ENCODE data around the gene CNTN1. TPM values are rescaled to one million over a fixed set of nuclear protein-coding genes. Genes with fewer than 3 reads are reported as not detected.

CNTN1 gene
- total RNA-seq, 1 experiment from 2014 or later = 6.5 TPM

DNA sequence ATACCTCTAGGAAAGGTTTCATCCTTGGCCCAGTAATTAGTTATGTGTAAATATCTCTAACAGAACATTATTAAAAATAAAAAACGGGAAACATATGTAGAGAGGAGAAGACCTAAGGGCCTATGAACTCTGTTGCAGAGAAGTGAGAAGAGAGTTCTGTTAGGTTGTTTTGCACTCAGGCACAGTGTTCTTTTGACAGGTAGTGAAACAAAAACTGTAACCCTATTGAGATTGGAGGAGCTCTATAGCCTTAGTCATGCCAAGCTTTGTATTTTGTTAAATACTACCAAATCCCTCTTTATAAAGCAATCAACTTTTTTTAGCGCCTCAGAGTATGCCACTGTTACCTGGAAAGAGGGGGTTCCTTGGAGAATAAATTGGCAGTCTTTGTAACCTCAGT lies 77.6 kb downstream of the CNTN1 start:
- Histone ChIP-seq H3K23ac (ENCODE audit: insufficient read length, low read depth, low read length) (no peak overlapping the region), H4K91ac (ENCODE audit: insufficient read length, low read depth, low read length) (no peak overlapping the region), H3K79me2 (ENCODE audit: insufficient read depth, low read length) (no peaks in the 10 kb centered on the region), H2BK120ac (ENCODE audit: low read depth, low read length, poor library complexity, severe bottlenecking) (no peak overlapping the region), H2BK15ac (ENCODE audit: low read depth, low read length) (no peak overlapping the region), H3K79me1 (ENCODE audit: insufficient read depth, low read depth, low read length, poor library complexity, severe bottlenecking) (no peaks in the 10 kb centered on the region), H3K27ac (ENCODE audit: insufficient read length, low read depth, low read length) (no peak overlapping the region), H3K56ac (ENCODE audit: insufficient read length, low read depth, low read length) (no peak overlapping the region), H2BK12ac (ENCODE audit: insufficient read length, low read depth, low read length) (no peak overlapping the region), H3K9me3 (ENCODE audit: control insufficient read depth, low read depth, low read length) (no peaks in the 10 kb centered on the region), H2AK5ac (ENCODE audit: insufficient read length, low read length) (no peak overlapping the region), H4K5ac (ENCODE audit: insufficient read length, low read depth, low read length) (no peak overlapping the region), H3K9ac (ENCODE audit: extremely low read depth, insufficient read length, low read length) (no peak overlapping the region), H2BK20ac (ENCODE audit: low read depth, low read length, poor library complexity, severe bottlenecking) (no peak overlapping the region), H3T11ph (ENCODE audit: low read length) (no peak overlapping the region), H2AFZ (ENCODE audit: low read length) (no peak overlapping the region), H4K20me1 (ENCODE audit: control insufficient read depth, insufficient read depth, insufficient read length) (no peaks in the 10 kb centered on the region), H2BK5ac (ENCODE audit: insufficient read length, low read length) (no peak overlapping the region), H3K4me1 (ENCODE audit: insufficient read depth, low read length) (no peaks in the 10 kb centered on the region; the same call in 1 of the 2 replicates), H3K27me3 (ENCODE audit: insufficient read depth, low read length) (no peaks in the 10 kb centered on the region), H3K23me2 (ENCODE audit: insufficient read length, low read depth, low read length, poor library complexity, severe bottlenecking) (no peaks in the 10 kb centered on the region), H4K8ac (replicated peaks; ENCODE audit: insufficient read length, low read depth, low read length) (no peak overlapping the region), H3K18ac (ENCODE audit: insufficient read length, low read depth, low read length) (no peak overlapping the region), H3K4me2 (ENCODE audit: insufficient read depth, insufficient read length, low read length) (no peak overlapping the region), H3K14ac (ENCODE audit: insufficient read depth, low read length) (no peak overlapping the region), H3K4ac (ENCODE audit: low read depth, low read length) (no peak overlapping the region)
- no peaks in the 10 kb centered on the region for H3K9me3 Mint-ChIP-seq
- no peak for DNase-seq
- H3K27ac Mint-ChIP-seq = no peak overlapping the region
- H3K27me3 Mint-ChIP-seq (ENCODE audit: low read depth) = no peaks in the 10 kb centered on the region
- WGBS (ENCODE audit: extremely low coverage, insufficient read length, low lambda C conversion rate) = no CpG with 5 or more reads among the region's 2 CpGs
- peaks cover 0 to 4% (median 0%) of the 10 kb centered on the region in 3 experiments; a peak in 2 of 7 replicates for H3K36me3 Mint-ChIP-seq (ENCODE audit: insufficient read depth in 1 of 3, low read depth in 3 of 3)
- TF ChIP-seq CTCF (conservative IDR thresholded peaks at IDR 0.05) = no peak
- H3K4me1 Mint-ChIP-seq = peaks cover 8 to 12% of the 10 kb centered on the region in 2 experiments
- H3K4me3 Mint-ChIP-seq = no peak overlapping the region

All from H9 (cell line).